NOMO-1 (cell line): ENCODE data around the gene MAP3K20.
"Not testable (repeated sequence)": the region's sequence is repeated elsewhere in the genome, so short reads cannot be mapped to it uniquely, and the experiment has no call there.

ENCODE experiments used
- DNase-seq, 2 experiments: peaks; one replicate each; lab custom pipeline; 2025; ENCODE audit not compliant: unreplicated experiment in 2 of 2; lab: John Stamatoyannopoulos, UW

MAP3K20 gene

DNA sequence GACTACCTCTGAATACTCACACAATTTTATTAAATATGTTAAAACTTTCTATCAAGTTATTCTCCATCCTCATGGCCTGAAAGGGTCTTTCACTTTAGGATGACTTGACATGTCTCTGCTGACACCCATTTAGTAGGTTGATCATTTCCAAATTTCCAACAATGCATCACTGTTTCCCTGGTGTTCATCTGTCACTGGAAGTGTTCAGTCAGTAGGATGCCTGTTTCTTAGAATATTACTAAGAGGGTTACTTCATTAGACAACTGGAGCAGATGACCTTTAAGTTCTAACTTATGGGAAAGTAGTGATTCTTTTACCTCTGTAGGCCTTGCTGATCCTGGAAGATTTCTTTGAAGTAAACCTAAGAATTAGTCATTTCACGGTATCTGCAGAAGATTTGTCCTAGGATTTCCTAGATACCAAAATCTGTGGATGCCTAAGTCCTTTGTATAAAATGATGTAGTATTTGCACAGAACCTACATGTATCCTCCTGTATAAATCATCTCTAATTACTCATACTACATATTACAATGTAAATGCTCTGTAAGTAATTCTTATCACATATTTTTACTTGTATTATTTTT is 77.7 kb downstream of the MAP3K20 start:
- DNase-seq, result no peak

DNA sequence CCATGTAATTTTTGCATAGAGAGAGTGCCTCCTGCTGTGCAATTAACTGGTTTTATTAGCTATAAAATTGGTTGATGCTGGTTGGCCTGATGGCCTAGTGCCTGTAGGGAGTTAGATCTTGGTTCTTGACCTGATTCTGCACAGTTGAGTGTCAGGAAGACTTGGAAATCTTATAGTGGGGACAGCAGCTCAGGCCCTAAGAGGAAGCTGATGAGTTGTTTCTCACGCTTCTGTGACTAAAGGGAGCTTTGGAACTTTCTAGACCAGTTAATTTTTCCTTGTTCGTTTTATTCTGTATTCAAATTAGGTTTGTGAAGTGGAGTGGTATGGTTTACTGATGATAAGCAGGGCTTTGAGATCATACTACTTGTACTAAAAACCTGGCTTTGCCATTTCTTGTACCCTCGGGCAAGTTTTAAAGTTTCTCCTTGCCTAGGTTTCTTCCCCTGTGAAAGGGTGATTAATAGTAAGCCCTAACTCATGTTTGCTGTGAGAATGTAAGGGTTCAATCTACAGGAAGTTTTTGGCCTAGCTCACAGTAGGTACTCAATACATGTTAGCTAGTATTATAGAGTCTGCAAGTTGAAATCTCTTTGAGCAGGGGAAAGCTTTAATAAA is 82.1 kb downstream of the MAP3K20 start:
- no peak for DNase-seq

DNA sequence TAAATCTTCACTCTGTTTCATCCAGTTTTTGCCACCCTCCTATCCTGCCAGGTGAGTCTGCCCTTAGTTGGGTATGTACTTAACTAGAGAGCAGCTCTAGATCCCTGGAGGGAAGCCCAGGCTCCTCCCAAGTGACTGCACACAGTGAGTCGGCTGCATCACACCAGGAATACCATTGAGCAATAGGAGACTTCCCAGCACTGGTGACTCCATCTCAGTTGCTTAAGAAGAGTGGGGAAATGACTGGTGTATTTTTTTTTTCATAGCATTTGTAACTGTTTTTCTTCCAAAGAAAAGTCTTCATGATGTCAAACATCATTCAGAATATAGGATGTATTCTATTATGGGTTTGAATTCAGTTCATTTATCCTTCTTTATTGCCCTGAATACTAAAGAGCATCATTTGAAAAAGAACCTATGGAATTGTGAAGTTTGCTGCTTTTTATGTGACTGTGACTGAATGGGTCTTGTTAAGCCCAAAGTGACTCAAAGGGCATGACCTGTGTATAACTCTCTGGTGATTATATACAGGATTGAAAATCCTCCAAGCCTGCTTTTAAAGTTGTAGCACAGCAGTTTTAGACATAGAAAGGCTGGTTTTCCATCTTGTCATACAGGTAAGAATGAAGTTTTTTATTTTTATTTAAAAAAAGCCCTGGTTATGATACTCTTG is 84.3 kb downstream of the MAP3K20 start:
- DNase-seq, result no peak

DNA sequence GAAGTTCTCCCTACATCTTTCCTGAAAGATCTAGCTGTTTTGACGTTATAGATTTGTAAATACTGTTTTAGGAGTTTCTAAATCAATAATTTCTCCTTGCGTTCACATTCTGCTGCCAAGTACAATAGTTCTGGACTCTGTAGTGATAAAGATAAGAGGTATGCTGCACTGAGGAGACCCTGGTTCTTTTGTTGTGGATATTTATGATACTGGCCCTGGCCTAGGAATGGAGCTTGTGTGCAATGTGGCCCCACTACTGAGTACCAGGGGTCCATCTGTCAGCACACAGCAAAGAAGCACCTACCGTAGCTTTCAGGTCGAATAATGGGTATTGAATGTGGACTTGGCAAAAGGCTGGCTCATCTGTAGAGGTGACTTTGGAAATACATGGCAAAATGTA is 85.0 kb downstream of the MAP3K20 start:
- DNase-seq, result no peak

DNA sequence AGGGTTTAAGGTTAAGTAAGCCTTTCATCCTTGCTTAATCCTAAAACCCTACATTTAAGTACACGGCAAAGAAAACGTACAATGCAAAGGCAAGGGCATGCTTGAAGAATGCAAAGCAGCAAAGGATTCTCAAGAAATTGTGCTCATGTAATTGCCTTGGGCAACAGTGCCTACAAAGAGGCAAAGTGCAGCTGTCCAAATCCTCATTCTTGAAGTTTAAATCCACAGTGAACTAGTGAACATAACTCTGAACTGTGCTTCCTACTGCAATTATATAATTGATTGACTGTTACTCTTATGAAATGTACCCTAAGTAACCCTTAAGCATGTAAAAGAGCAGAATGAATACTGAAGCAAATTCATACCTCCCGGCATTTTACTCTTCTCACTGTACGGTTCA is 85.4 kb downstream of the MAP3K20 start:
- DNase-seq, result no peak

DNA sequence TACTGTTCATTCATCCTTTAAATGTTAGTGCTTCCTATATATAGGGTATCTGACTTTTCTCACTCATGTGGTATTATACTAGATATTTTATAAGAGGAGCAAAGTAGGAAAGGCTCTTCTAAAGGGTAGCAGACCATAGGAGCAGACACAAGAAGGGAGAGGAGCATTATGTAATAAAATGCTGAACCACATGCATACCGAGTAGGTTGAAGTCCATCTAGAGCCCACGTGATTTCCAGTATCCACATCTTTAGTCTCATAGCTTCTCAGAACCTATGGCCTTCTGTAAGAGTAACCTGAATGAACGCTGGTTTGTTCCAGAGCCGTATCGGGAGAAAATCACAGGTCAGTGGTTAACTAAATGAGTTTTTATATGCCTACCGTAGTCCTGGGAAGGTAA is 85.9 kb downstream of the MAP3K20 start:
- DNase-seq, result no peak

DNA sequence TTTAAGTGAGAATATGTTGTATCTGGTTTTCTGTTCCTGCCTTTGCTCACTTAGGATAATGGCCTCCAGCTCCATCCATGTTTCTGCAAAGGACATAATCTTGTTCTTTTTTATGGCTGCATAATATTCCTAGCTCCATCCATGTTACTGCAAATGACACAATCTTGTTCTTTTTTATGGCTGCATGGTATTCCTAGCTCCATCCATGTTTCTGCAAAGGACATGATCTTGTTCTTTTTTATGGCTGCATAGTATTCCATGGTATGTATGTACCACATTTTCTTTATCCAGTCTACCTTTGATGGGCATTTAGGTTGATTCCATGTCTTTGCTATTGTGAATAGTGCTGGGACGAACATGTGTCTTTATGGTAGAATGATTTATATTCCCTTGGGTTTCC is 87.7 kb downstream of the MAP3K20 start:
- not testable (repeated sequence) for DNase-seq

DNA sequence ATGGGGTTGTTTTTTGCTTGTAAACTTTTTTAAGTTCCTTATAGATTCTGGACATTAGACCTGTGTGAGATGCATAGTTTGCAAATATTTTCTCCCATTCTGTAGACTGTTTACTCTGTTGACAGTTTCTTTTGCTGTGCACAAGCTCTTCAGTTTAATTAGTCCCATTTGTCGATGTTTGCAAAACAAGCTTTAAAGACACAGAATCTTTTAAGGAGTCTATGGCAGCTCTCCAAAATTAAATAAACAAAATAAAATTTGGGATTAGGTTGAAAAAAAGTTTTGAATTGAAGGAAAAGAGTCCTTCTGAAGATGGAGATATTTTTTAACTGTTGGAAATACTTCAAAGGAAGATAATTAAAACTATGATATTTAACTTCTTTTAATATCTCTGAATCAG is 88.8 kb downstream of the MAP3K20 start:
- no peak for DNase-seq

DNA sequence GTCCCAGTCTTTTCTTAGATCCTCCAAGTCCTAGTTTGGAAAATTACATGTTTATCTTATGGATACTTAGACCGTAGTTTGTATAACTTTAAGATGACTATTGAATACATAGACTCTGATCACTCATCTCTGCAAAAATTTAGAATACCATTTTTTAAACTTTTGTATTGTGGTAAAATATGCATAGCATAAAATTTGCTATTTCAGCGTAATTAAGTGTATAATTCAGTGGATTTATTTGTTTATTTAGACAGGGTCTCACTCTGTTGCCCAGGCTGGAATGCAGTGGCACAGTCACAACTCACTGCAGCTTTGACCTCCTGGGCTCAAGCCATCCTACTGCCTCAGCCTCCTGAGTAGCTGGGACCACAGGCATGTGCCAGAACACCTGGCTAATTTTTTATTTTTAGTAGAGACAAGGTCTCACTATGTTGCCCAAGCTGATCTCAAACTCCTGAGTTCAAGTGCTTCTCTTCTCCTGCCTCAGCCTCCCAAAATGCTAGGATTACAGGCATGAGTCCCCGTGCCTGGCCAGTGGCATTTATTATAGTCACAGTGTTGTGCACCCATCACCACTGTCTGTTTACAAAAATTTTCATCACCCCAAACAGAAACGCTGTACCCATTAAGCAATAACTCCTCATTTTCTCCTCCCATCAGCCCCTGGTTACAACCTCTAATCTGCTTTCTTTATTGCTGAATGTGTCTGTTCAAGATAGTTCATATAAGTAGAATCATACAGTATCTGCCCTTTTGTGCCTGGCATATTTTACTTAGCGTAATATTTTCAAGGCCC is 90.0 kb downstream of the MAP3K20 start:
- no peak for DNase-seq

DNA sequence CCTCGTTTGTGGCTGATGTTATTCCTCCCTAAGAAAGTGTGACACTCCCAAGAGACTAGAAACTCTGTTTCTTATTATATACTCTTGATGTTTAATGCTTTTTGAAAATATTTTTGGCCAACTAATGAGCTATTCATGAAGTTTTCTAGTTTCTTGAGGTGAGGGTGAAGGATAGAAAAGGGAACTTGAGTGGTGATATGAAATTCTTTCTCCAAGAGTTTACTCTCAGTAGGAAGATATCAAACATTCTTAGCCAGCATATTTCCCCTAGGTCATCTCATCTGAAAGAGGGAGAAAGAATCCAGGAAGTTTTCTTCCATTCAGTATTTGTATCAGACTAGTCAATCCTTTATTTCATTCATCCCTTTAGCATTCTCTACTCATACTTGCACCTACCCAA is 95.7 kb downstream of the MAP3K20 start:
- DNase-seq, result no peak

DNA sequence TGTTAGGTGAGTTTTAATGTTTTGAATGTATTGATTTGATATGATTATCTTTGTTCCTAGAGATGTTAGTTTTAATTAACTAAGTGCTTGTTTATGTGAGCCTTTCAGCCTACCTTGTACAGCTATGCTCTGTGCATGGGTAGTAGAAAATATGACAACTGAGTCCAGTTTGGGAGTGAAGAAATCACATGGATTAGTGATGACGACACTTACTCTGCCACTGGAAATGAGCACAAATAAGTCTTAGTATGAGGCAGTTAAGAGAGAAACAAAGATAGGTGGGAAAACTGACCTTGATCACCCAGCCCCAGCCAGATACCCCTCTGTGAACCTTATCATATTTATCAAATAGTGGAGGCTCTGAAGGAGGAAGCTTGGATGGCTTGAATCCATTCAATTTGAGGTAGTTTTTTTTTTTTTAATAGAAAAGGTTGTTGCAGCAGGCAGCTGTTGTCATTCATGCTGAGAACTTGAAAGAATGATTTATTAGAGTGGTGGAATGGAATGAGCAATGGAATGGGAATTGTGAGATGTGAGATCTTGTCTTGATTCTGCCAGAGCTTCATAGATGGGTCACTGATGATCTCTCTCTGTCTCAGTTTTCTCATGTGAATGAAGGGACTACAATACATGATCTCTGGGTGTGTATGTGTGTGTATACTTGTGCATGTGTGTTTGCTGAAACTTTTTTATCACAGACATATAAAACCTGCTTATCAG is 96.4 kb downstream of the MAP3K20 start:
- DNase-seq, result no peak

DNA sequence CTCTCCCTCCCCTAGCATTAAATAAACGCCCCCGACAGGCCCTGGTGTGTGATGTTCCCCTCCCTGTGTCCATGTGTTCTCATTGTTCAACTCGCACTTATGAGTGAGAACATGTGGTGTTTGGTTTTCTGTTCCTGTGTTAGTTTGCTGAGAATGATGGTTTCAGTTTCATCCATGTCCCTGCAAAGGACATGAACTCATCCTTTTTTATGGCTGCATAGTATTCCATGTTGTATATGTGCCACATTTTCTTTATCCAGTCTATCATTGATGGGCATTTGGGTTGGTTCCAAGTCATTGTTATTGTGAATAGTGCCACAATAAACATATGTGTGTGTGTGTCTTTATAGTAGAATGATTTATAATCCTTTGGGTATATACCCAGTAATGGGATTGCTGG is 98.7 kb downstream of the MAP3K20 start:
- DNase-seq, result not testable (repeated sequence)

DNA sequence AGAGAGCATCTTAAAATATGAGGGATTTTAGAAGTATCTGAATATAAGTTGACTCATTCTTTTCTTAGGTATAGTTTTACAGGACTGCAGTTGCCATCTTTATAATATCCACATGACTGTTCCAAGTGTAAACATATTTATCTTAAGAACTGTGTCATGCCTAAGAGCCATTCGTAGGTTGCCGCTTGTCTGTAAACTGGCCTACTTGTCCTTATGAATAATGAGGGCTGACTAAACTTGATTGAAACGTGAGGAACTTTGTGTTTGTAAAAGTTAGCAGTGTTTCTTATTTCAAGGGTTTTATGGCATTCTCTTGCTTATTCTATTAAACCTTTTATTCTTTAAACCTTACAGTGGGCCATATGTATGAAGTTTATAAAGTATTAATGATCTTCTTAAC is 99.6 kb downstream of the MAP3K20 start:
- DNase-seq, result no peak

DNA sequence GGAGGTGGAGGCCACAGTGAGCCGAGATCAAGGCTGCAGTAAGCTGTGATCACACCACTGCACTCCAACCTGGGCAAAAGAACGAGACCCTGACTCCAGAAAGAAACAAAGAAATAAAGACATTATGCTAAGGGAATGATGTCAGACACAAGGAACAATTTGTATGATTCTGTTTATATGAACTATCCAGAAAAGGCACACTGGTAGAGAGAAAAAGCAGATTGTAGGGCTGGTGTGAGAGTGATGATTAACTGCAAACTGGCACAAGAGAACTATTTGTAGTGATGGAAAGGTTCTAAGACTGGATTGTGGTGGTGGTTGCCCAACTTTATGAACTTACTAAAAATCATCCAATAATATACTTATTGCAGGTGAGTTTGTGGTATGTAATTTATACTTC is 106.3 kb downstream of the MAP3K20 start:
- no peak for DNase-seq

DNA sequence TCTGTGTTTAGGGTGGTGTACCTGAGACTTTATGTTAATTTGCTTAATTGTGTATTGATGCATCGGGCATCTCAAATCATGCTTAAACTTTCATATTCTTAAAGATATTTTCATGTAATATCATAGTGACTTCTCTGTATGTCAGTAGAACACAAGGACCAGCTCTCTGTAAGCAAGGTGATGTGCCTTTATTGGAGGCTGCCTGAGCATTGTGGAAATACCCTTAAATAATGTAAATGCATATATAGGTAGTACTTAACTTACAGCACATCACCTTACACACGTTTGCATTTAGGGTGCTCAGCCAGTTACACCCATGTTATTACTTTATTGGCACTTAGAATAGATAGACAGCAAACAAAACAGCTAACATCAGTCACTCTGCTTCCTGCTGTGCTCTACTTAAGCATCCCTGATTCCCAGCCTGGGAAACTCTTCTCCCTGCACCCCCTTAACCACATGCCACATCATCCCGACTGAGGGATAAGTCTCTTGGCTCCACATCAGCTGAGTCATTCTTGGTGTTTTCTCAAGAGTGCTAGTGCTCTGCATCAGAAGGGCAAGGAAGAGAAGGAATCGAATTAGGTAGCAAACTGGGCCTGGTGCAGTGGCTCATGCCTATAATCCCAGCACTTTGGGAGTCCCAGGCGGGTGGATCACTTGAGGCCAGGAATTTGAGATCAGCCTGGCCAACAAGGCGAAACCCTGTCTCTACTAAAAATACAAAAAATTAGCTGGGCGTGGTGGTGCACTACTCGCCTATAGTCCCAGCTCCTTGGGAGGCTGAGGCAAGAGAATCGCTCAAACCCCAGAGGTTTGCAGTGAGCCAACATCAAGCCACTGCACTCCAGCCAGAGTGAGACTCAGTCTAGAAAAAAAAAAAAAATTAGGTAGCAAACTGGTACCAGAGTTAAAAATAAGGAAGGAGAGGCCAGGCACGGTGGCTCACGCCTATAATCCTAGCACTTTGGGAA is 108.7 kb downstream of the MAP3K20 start:
- no peak for DNase-seq

DNA sequence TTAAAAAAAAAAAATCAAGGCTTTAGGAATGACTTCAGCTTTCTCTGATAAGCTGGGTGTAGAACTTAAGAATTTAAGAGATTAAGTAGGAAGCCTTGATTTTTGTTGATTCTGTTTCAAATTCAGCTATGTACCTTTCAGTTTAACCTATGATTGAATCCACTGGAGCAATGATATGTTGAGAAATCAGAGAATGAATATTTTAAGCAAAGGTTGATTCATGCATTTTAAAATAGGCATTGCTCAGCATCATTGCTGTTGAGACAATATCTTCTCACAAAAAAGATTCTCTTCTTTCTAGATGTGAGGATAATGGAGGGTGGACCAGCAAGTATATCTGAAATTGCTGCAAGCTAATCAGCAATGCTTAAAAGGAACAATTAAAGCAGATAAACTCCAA is 109.8 kb downstream of the MAP3K20 start:
- no peak for DNase-seq

DNA sequence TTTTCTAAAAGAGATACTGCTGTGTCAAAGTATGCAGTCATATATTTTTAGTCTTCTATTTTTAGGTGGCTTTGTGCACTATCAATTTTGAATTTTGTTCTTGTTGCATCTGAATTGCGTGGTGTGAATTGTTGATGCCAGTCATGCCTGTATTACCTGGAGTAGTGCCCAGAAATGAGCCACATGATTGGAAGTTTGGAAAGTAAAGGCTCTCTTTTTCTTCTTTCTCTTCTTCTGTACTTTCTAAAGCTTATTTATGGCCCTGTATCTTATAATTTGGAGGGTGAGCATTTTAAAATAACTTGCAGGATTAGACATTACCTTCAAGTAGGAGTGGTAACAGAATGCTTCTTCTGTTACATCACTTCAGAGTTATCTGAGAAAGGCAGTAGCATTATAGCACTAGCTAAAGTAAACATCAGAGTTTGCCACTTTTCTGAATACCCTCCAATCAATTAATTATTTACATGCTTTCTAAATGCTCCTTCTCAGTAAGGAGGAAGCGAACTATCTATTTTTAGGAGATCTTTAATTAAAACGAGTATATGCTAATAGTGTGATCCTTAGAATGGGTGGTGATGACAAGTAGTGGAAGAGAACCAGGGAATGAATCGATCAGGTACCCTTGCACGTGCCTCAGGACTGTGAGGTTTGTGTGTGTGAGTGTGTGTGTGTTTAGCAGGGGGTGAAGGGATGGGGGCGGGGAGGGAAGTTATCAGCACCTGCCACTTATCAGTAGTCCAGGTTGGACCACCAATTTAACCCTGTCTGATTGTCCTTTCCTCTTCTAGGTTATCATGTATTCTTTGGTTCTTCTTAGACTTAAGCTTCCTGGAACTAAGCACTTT is 112.5 kb downstream of the MAP3K20 start:
- no peak for DNase-seq

DNA sequence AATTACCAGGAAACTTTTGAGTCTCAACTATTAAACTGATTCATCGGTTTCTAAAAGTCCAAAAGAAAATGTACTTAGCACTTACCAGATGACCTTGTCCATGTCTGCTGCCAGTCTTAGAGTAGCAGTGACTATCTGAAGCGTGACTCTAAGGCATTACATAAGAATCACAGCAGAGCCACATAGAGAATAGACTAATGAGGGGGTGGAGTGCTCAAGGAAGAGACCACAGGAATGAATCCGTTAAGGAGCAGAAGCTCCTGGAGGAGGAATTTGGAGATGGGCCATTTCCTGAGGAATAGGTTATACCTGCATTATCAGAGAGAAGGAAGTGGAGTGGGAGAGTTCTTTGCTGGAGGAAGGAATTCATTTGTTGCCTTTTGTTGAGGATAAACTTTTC is 116.0 kb downstream of the MAP3K20 start:
- no peak for DNase-seq

DNA sequence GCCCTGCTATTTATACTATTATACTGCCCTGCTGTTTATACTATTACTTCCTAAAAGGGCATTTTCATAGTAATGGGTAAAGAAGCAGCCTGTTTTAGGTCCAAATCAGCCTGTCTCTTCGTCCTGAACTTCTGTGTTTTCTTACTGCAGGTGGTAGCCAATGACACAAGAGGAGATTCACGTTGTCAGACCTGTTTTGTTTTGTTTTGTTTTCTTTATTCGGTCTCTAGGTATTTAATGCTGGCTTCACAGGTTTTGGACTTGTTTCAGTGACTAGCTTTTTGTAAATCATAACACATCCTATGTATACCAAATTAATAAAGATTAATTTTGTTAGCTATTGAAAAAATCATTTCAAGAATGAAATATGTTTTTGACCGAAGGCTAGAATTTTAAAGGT is 116.4 kb downstream of the MAP3K20 start:
- no peak for DNase-seq
